HG03159 (cell line): ENCODE data around the gene KCNQ2.

Source experiments
- ATAC-seq: cut with Tn5 transposase; IDR thresholded peaks from one replicate; pipeline ENCODE4 v1.9.1; 2021; ENCODE audit warnings: mild to moderate bottlenecking, moderate library complexity; ENCODE audit not compliant: unreplicated experiment

Gene KCNQ2

DNA sequence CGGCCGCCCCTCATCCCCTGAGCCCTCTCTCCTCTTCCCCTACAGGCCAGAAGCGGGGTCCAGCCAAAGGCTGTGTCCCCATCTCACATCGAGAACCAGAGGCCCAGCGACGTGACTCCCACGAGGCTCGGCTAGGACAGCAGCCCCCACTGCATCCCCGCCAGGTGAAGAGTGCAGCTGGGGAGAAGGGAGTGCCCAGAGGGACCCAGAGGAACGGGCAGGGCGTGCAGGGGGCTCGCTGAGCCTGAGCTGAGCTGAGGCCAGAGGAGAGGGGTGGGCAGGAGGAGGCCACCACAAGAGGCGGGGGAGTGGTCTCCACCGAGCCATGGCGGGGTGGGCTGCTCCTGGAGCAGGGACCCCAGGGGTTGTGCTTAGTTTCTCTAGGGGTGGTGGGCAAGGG, 32.6 kb downstream of the KCNQ2 start:
- ATAC-seq = no peak

DNA sequence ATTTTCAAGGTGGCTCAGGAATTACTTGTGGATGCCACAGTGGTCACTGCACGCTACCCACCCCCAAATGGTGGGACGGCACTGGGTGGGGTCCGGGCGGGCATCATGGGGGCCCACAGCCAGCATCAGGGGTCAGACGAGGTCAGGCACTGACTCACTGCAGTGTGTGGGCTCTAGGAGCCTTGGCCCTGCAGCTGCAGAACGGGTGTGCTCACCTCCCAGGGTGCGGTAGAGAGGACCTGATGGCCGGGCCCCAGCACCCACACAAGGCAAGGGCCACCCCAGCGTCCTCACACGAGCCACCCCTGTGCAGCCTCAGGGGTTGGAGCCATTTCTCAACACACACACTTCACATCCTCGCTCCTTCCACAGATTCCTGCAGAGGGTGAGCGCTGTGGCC, 34.3 kb downstream of the KCNQ2 start:
- no peak for ATAC-seq

DNA sequence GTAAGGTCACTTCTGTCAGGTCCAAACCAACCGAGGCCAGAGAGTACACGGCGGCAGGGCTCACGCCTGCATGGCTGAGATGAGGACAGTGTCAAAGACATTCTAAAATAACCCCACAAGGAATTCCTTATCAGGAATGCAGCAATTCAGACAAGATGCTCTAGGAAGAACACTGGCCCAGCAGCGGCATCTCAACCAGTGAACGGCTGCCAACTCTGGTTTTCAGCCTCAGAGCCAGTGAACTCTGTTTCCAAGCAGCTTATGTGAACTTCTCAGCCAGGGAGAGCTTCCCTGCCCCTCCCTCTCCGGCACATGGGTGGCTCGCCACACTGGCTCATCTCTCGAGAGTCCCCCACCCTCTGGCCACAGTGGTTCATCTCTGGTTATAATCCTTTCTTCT, 36.9 kb downstream of the KCNQ2 start:
- no peak for ATAC-seq

DNA sequence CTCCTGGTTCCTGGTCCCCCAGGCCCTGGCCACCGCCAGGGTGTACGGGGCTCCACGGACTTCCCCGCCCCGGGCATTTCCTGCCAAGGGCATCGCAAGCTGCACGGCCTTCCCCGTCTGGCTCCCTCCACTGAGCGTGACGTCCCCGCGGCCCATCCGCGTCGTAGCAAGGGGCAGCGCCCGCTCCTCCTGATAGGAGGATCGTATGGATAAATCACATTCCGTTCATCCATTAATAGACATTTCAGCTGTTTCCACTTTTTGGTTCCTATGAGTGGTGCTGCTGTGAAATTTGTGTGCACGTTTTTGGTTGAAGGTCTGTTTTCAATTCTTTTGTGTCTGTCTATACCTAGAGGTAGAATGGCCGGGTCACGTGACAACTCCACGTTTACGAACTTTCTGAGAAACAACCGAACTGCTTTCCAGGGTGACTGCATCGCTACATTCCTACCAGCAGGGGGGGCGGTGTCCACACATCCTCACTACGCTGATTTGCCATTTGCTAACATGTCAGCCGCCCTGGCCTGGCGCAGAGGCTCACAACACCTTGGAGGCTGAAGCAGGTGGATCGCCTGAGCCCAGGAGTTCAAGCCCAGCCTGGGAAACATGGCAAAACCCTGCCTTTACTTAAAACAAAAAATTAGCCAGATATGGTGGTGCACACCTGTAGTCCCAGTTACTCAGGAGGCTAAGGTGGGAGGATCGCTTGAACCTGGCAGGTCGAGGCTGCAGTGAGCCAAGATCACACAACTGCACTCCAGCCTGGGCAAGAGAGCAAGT, 37.7 kb downstream of the KCNQ2 start:
- ATAC-seq = no peak

- no peak for ATAC-seq
These were observed 38.5 kb downstream of the KCNQ2 start for GRCh38 chr20:63433756-63434531.

DNA sequence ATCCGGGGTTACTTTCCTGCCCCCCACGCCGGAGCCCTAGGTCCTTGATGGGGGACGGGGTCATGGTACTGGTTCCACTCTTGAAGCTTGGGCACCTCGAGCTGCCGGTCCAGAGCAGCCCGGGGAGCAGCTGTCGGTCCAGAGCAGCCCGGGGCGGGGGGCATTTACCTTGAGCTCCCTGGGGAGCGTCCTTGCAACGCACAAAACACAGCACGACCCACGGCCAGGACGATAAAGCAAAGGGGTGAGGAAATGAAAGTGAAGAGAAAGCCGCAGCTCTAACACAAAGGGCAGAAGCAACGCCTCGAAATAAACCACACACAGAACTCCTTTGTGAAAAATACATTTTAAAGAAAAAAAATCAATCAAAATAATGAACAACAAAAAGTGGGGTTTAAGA, 39.1 kb downstream of the KCNQ2 start:
- ATAC-seq = no peak

DNA sequence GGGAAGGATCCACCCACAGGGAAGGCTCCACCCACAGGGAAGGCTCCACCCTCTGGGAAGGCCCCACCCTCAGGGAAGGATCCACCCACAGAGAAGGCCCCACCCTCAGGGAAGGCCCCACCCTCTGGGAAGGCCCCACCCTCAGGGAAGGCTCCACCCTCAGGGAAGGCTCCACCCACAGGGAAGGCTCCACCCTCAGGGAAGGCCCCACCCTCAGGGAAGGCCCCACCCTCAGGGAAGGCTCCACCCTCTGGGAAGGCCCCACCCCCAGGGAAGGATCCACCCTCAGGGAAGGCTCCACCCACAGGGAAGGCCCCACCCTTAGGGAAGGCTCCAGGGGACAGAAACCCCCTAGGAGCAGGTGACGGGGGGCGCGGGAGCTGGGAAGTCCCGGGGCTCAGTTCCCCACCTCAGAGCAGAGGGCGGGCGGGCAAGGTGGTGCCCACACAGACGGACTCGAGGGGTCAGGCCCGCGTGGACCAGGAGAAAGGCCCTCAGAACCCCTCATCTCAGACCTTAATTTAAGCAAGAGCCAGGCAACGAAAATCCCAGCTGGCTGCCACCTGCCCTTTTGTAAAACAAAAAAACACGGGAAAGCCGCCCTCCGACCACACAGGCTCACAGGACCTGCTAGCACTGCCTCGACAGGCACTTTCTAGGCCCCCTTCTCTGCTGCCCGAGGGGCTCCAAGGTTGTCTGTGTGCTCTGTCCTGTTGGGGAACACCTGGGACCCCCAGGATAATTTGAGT, 39.7 kb downstream of the KCNQ2 start:
- ATAC-seq = no peak

GRCh38 chr20:63431944-63432343, 40.5 kb downstream of the KCNQ2 start:
- ATAC-seq = no peak

DNA sequence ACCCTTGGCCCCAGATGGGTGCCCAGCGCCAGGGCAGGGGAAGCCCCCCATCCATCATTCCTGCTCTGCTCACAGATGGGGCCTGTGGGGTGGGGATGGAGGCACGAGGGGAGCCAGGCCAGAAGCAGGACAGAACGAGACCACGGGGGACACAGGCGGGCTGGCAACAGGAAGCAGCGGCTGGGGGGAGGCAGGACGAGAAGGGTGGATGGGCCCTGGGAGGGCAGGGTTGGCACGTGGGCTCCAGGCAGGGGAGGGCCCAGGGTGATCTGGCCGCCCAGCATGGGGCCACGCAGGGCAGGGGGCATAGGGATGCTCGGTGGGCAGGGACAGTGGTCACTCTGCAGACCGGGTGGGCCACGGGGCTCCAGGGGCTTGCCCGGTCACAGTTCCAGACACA, 41.6 kb downstream of the KCNQ2 start:
- no peak for ATAC-seq

DNA sequence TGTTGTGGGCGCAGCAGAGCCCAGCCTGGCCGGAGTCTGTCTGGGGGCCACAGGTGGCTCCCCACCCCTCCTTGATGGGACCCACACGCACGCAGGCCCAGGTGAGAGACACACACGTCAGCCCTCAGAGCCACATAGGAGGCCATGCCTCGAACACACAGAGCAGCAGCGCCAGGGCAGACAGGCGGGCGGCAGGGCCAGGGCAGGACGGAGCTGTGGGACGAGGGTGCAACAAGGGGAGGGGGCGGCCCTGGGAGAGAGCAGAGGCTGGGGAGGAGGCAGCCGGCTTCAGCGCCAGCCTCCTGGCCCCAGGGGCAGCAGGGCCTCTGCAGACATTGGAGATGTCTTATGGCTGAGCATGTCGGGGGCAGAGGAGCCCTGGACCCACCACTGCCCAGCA, 42.5 kb downstream of the KCNQ2 start:
- ATAC-seq = no peak

- no peak for ATAC-seq
These were observed 43.4 kb downstream of the KCNQ2 start for GRCh38 chr20:63428906-63429575.

DNA sequence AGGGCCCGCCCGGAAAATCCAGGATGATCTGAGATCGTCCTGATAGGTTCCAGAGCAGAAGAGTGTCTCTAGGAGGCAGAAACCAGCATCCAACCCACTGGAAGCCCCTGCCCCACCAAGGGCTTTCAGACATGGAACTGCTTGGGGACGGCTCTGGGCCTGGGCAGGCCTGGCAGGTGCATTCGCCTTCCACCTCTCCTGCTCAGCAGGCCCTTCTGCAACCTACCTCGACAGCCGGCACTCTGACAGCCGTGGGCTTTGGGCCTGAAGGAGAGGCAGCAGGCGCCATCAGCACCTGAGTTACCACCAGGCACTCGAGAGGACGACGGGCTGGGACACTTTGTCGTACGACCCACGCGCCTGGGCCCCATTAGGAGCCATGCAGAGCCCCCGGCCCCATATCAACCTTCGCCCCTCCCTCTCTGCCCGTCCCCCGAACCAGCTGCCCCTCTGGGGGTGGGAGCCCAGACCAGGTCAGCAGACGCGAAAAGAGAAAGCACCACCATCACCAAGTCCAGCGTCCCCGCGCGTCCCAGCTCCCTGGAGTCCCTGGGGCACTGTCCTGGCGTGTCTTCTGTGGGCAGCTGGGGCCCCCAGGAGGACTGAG, 44.6 kb downstream of the KCNQ2 start:
- no peak for ATAC-seq

- ATAC-seq = no peak
These were observed 45.2 kb downstream of the KCNQ2 start for GRCh38 chr20:63427206-63427605.

DNA sequence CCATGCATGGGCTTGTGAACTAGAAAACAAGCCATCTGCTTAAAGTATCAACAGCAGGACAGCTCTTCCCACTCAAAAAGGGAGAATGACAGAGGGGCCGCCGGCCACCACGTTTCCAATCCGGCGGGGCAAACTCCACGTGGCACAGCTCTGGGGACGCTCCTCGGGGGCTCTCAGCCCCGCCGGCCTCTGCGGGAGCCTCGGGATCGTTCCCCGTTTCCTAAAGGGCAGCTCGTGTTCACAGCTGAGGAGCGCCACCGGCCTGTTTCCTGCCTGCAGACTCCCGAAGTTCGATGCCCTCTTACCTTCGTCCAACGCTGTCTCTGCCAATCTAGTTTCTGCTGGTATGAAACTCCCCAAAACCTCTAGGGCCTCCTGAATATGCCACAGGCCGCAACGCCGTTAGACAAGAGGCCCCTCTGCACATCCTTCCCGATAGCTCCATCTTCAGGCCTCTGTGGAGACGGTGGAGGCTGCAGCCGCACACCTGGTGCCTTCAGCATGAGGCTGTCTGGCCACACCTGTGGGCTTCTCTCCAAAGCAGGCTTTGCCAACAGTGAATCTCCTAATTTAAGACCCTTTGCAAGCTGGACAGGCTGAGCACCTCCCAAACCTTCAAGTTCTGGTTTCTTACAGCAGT, 46.5 kb downstream of the KCNQ2 start:
- ATAC-seq = no peak

DNA sequence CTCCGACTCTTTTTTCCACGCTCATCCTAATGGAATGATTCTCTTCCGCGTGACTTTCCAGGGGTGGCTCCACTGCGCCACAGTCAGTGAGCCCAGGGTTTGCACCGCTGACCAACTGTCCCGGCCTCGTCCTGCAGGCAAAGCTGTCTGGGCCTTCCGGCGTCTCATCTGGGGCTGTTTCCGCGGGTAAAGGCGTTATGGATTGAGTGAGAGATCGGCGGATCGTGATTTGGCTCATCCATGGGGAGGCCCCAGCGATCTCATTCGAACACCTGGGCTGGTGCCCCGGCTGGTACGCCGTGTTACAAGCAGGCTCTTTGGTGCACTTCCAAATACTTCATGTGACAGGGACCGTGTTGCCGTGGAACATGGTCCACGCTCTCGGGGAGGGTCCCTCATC, 47.8 kb downstream of the KCNQ2 start:
- ATAC-seq = no peak

- ATAC-seq = no peak
These were observed 48.7 kb downstream of the KCNQ2 start for GRCh38 chr20:63423751-63424150.

DNA sequence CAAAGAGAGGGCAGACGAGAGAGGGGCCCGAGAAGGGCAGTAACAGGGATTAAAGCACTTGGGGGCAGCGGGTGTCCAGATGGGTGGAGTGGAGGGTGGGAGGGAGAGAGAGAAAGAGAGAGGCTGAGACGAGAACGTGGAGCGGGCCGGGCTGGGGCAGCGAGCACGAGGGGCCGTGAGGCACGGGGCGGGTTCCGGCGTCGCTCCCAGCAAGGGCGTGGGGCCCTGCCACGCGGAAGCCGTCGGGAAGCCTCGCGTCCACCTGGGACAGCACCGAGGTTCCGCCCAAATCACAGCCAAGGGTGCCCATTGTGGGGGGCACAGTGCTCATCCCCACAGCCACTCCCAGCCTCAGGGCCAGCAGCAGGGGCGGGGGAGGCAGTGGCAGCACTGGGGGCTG, 49.8 kb downstream of the KCNQ2 start:
- ATAC-seq = no peak

- no peak for ATAC-seq
These were observed 50.5 kb downstream of the KCNQ2 start for GRCh38 chr20:63421913-63422312.

DNA sequence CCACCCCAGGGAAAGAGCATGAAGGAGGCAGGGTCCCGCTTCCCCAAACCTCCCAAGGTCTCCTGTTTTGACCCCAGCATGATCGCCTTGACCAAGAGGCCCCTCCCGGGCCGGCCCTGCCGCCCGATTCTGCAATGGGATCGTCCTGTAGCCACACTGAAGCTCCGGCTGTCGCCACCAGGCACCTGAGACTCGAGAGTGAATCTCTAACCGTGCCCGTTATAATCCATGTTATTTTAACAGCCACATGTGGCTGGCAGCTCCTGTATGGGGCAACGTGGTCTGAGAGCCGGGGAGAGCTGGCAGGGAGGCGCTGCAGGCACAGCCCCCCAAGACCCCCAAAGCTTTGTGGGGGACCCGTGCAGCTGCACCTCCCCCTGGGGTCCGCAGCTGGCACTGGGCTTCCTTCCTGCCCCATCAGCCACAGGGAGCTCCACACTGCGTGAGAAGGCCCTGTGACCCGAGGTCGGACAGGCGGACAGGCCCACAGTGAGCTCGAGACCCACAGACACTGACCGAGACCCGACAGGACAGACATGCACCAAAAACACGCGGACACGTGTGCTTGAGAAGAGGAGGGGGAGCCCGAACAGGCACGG, 51.3 kb downstream of the KCNQ2 start:
- no peak for ATAC-seq
